Measurements from ENCODE around the gene WIZ. TPM values are rescaled to one million over a fixed set of nuclear protein-coding genes. Genes with fewer than 3 reads are reported as not detected.

The WIZ gene
- total RNA-seq, 2 donors from 2014 or later, result 16.1 to 111 TPM

- ATAC-seq (no peak), DNase-seq (no peak)
- Histone ChIP-seq H3K36me3 (replicated peaks in 1 of 2; ENCODE audit: insufficient read depth in 1 of 2, low read depth in 2 of 2) (peaks cover 0 to 11% of the 10 kb centered on the region in 2 donors), H3K4me1 (peaks cover 34% of the 10 kb centered on the region), H3K4me3 (no peak overlapping the region), H3K9me3 (no peaks in the 10 kb centered on the region), H3K27ac (no peak overlapping the region), H3K27me3 (no peaks in the 10 kb centered on the region)
- TF ChIP-seq POLR2A (IDR thresholded peaks at IDR 0.05), result no peak
- TF ChIP-seq CTCF (IDR thresholded peaks at IDR 0.05), result no peak
- intact Hi-C loops (cut with DNase I), result no loop called here
- 73 to 75% methylated on average over 7 to 10 of the region's 10 CpGs for WGBS, 2 donors
These were observed 19.1 kb downstream of the WIZ start for GRCh38 chr19:15430526-15431120.

- no peak for TF ChIP-seq CTCF (IDR thresholded peaks at IDR 0.05)
- TF ChIP-seq POLR2A (IDR thresholded peaks at IDR 0.05), result no peak
- ATAC-seq (no peak), DNase-seq (no peak)
- WGBS, 2 donors, result 65 to 85% methylated on average over 3 to 23 of the region's 24 CpGs
- Histone ChIP-seq H3K9me3 (no peaks in the 10 kb centered on the region), H3K4me1 (peaks cover 34% of the 10 kb centered on the region), H3K27me3 (no peaks in the 10 kb centered on the region), H3K36me3 (replicated peaks in 1 of 2; ENCODE audit: insufficient read depth in 1 of 2, low read depth in 2 of 2) (peaks cover 0 to 16% of the 10 kb centered on the region in 2 donors), H3K27ac (no peak overlapping the region), H3K4me3 (no peak overlapping the region)
- intact Hi-C loops (cut with DNase I), result no loop called here
These were observed 19.8 kb downstream of the WIZ start for GRCh38 chr19:15429825-15430467.

GRCh38 chr19:15428956-15429824, 20.6 kb downstream of the WIZ start:
- intact Hi-C loops (cut with DNase I), result no loop called here
- DNase-seq (no peak), ATAC-seq (no peak)
- TF ChIP-seq POLR2A (IDR thresholded peaks at IDR 0.05) (no peak), CTCF (IDR thresholded peaks at IDR 0.05) (no peak)
- Histone ChIP-seq H3K9me3 (no peaks in the 10 kb centered on the region), H3K27me3 (no peaks in the 10 kb centered on the region), H3K36me3 (replicated peaks in 1 of 2; ENCODE audit: insufficient read depth in 1 of 2, low read depth in 2 of 2) (peaks cover 2 to 21% of the 10 kb centered on the region in 2 donors), H3K27ac (no peak overlapping the region), H3K4me1 (peaks cover 34% of the 10 kb centered on the region), H3K4me3 (no peak overlapping the region)
- 83 to 91% methylated on average over 4 to 13 of the region's 22 CpGs for WGBS, 2 donors

GRCh38 chr19:15427991-15428471, 21.7 kb downstream of the WIZ start:
- Histone ChIP-seq H3K36me3 (replicated peaks in 1 of 2; ENCODE audit: insufficient read depth in 1 of 2, low read depth in 2 of 2) (peaks cover 11 to 33% of the 10 kb centered on the region in 2 donors), H3K27ac (no peak overlapping the region), H3K4me1 (peaks cover 26% of the 10 kb centered on the region), H3K4me3 (no peak overlapping the region), H3K27me3 (no peaks in the 10 kb centered on the region), H3K9me3 (no peaks in the 10 kb centered on the region)
- TF ChIP-seq CTCF (IDR thresholded peaks at IDR 0.05) (no peak), POLR2A (IDR thresholded peaks at IDR 0.05) (no peak)
- DNase-seq (no peak), ATAC-seq (no peak)
- intact Hi-C loops (cut with DNase I), result no loop called here
- WGBS, 2 donors, result 89 to 90% methylated on average over 21 to 29 of the region's 35 CpGs
